Neural crest cell (in vitro differentiated cells): Measurements from ENCODE around the gene MAST2. TPM values are rescaled to one million over a fixed set of nuclear protein-coding genes. Genes with fewer than 3 reads are reported as not detected.

ENCODE experiments used
- DNase-seq: peaks from one replicate; pipeline ENCODE4 v3.0.0; 2021; ENCODE audit warnings: low read depth, mixed read lengths, low spot score
- H3K27ac Mint-ChIP-seq: one replicate; pipeline ENCODE4 v1.8.0; 2021; ENCODE audit warnings: mild to moderate bottlenecking, mixed read lengths; ENCODE audit not compliant: unreplicated experiment
- H3K27me3 Mint-ChIP-seq: 2 replicates; pipeline ENCODE4 v1.8.0; 2021; ENCODE audit warnings: low read depth, mild to moderate bottlenecking, mixed read lengths
- H3K36me3 Mint-ChIP-seq: 2 replicates; pipeline ENCODE4 v1.8.0; 2021; ENCODE audit warnings: low read depth, mild to moderate bottlenecking, mixed read lengths
- H3K4me1 Mint-ChIP-seq: 2 replicates; pipeline ENCODE4 v1.8.0; 2021; ENCODE audit warnings: mixed read lengths
- H3K4me3 Mint-ChIP-seq: one replicate; pipeline ENCODE4 v1.8.0; 2021; ENCODE audit warnings: mild to moderate bottlenecking, mixed read lengths
- H3K9me3 Mint-ChIP-seq: 2 replicates; pipeline ENCODE4 v1.8.0; 2021; ENCODE audit warnings: mixed read lengths
- total RNA-seq: library from RNA; stranded (reverse); gene quantifications from 2 replicates; pipeline ENCODE4 v1.2.1, GENCODE V29; 2021
- TF ChIP-seq, protein P1 (sequence below): fragments of 200-600 bp; sonication (generic); conservative IDR thresholded peaks from 2 replicates; pipeline ENCODE4 v1.5.0; 2021; ENCODE audit warnings: antibody characterized with exemption, mild to moderate bottlenecking

MAST2 gene
- total RNA-seq, 1 donor from 2014 or later, result 47.6 TPM

DNA sequence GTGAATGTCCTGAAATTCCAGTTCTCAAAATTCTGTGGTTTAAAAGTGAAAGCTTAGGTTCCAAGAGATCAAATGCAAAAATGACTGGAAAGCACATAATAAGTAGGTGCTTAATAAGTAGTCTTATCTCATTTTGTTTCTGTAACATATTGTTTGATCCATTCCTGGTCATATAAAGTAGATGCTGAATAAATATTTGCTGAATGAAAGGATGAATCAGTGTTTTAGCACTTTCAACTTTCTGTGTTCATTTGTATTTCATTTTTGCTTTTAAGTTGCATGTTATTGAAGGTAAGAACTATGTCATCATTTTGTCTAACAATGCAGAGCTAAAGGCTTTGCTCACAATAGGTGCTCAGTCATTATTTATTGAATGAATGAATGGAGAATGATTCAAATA, 6.3 kb downstream of the MAST2 start:
- Mint-ChIP-seq H3K36me3 (peaks cover 18% of the 10 kb centered on the region), H3K27ac (no peak overlapping the region), H3K4me1 (peaks cover 17% of the 10 kb centered on the region), H3K9me3 (no peaks in the 10 kb centered on the region), H3K27me3 (no peaks in the 10 kb centered on the region), H3K4me3 (no peak overlapping the region)
- DNase-seq, result no peak
- TF ChIP-seq, protein P1, sequence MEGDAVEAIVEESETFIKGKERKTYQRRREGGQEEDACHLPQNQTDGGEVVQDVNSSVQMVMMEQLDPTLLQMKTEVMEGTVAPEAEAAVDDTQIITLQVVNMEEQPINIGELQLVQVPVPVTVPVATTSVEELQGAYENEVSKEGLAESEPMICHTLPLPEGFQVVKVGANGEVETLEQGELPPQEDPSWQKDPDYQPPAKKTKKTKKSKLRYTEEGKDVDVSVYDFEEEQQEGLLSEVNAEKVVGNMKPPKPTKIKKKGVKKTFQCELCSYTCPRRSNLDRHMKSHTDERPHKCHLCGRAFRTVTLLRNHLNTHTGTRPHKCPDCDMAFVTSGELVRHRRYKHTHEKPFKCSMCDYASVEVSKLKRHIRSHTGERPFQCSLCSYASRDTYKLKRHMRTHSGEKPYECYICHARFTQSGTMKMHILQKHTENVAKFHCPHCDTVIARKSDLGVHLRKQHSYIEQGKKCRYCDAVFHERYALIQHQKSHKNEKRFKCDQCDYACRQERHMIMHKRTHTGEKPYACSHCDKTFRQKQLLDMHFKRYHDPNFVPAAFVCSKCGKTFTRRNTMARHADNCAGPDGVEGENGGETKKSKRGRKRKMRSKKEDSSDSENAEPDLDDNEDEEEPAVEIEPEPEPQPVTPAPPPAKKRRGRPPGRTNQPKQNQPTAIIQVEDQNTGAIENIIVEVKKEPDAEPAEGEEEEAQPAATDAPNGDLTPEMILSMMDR, result no peak

DNA sequence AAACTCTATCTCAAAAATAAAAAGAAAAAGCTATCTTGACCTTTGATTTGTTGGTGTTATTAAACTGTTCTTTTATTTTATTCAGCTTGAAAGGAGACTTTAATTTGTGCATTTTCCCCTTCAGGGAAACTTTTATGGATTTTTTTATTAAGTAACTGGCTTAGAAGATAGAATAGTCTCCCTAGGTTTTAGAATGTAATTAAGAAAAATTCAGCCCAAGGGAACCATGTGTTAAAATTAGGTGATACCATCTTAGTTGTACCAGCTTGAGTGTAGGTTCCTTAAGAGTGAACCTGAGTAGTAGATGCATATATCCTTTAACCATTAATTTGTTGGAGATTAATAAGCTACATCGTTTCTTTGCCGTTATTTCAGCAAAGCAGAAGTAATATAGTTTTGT, 11.4 kb downstream of the MAST2 start:
- no peaks in the 10 kb centered on the region for H3K27me3 Mint-ChIP-seq
- no peak for DNase-seq
- no peaks in the 10 kb centered on the region for H3K4me1 Mint-ChIP-seq
- no peak overlapping the region for H3K4me3 Mint-ChIP-seq
- H3K36me3 Mint-ChIP-seq, result peaks cover 37% of the 10 kb centered on the region
- H3K9me3 Mint-ChIP-seq, result peaks cover 9% of the 10 kb centered on the region
- no peak overlapping the region for H3K27ac Mint-ChIP-seq
- TF ChIP-seq, protein P1, result no peak

DNA sequence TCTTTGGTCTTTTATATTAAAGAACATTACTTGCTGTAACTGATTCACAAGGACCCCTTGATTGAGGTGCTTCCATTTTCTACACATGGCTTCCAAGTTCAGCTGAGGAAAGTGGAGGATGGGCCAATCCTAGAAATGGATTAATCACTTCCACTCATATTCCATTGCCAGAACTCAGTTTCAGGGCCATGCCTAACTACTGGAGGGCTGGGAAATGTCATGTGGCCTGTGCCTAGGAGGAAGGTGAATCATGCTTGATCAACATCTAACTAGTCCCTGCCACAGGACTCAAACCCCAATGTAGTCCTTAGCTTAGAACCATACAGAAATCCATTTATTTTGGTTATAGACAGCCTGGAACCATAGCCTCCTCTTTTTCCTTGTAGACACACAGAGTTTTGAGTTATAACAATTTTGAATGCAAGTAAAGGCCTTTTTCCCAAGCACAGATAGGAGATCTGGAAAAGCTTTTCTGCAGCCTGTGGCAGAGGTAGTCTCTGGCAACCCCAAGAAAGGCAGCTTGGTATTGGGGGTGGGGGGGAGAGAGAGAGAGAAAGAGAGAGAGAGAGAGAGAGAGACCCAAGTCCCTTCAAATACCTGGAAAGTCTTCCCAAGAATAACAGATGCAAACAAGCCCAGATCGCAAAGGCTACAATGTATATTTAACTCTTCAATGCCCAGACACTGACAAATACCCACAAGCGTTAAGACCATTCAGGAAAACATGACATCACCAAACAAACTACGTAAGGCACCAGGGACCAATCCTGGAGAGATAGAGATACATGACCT, 12.5 kb downstream of the MAST2 start:
- H3K4me3 Mint-ChIP-seq, result no peak overlapping the region
- no peaks in the 10 kb centered on the region for H3K27me3 Mint-ChIP-seq
- DNase-seq, result no peak
- TF ChIP-seq, protein P1, result no peak
- peaks cover 11% of the 10 kb centered on the region for H3K9me3 Mint-ChIP-seq
- peaks cover 39% of the 10 kb centered on the region for H3K36me3 Mint-ChIP-seq
- H3K27ac Mint-ChIP-seq, result no peak overlapping the region
- no peaks in the 10 kb centered on the region for H3K4me1 Mint-ChIP-seq

DNA sequence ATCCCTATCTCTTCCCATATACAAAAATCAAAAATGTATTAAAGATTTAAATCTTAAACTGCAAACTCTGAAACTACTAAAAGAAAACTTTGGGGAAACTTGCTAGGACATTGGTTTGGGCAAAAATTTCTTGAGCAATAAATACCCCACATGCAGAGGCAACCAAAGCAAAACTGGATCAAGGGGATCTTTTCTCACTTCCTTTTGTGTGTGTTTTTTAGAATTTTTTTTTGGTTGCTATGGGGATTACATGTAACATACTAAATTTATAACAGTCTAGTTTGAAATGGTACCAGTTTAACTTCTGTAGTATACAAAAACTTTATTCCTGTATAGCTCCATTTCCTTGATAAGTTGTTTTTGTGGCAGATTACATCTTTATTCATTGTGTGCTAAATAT, 16.8 kb downstream of the MAST2 start:
- TF ChIP-seq, protein P1, result no peak
- no peak for DNase-seq
- no peaks in the 10 kb centered on the region for H3K27me3 Mint-ChIP-seq
- H3K27ac Mint-ChIP-seq, result no peak overlapping the region
- peaks cover 47% of the 10 kb centered on the region for H3K36me3 Mint-ChIP-seq
- peaks cover 13% of the 10 kb centered on the region for H3K9me3 Mint-ChIP-seq
- H3K4me1 Mint-ChIP-seq, result no peaks in the 10 kb centered on the region
- H3K4me3 Mint-ChIP-seq, result no peak overlapping the region

DNA sequence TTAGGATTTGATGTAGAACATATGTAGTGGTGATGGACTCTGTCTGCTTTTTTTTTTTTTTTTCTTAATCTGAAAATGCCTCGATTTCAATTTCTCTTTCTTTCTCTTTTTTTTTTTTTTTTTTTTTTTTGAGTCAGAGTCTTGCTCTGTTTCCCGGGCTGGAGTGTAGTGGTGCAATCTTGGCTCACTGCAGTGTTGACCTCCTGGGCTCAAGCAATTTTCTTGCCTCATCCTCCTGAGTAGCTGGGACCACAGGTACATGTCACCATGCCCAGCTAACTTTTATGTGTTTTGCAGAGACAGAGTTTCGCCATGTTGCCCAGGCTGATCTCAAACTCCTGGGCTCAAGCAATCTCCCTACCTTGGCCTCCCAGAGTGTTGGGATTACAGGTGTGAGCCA, 17.4 kb downstream of the MAST2 start:
- peaks cover 46% of the 10 kb centered on the region for H3K36me3 Mint-ChIP-seq
- TF ChIP-seq, protein P1, result no peak
- no peaks in the 10 kb centered on the region for H3K4me1 Mint-ChIP-seq
- DNase-seq, result no peak
- H3K9me3 Mint-ChIP-seq, result peaks cover 13% of the 10 kb centered on the region
- no peak overlapping the region for H3K27ac Mint-ChIP-seq
- no peaks in the 10 kb centered on the region for H3K27me3 Mint-ChIP-seq
- H3K4me3 Mint-ChIP-seq, result no peak overlapping the region
